ENCODE results near the gene PLOD2. TPM values are rescaled to one million over a fixed set of nuclear protein-coding genes. Genes with fewer than 3 reads are reported as not detected.

PLOD2 gene
- total RNA-seq, 4 donors from 2014 or later, result 4.4 to 11.6 (median 10.1) TPM

DNA sequence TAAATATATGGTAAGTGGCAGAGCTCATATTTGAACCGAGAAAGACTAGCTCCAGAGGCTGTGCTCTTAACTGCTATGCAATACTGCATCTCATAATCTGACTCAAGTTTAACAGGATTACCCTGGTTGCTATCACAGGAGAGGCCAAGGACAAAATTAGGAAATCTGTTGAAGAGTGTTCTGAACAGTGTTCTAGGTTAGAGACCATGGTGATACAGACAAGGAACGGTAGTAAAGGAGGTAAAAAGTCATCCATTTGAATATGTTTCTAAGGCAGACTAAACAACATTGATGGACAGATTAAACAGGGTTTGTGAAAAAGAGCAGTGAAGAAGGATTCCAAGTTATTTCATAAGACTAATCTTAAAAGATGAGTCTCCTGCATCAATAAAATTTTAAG, 22.1 kb downstream of the PLOD2 start:
- H3K4me3 ChIP-seq (ENCODE audit: low read depth, poor library complexity, severe bottlenecking), result no peak overlapping the region
- TF ChIP-seq POLR2A (IDR thresholded peaks at IDR 0.05) (no peak), CTCF (IDR thresholded peaks at IDR 0.05) (no peak)
- WGBS, 2 donors, result 90 to 92% methylated on average over 2 of the region's 2 CpGs
- intact Hi-C loops (cut with DNase I; ENCODE audit: low total_unique reads), result no loop called here
- DNase-seq (ENCODE audit: low spot score in 2 of 2), result no peak

- WGBS, 2 donors, result 89 to 95% methylated on average over 3 of the region's 3 CpGs
- intact Hi-C loops (cut with DNase I; ENCODE audit: low total_unique reads), result no loop called here
Measured at GRCh38 chr3:146136647-146137046, 24.3 kb downstream of the PLOD2 start.

DNA sequence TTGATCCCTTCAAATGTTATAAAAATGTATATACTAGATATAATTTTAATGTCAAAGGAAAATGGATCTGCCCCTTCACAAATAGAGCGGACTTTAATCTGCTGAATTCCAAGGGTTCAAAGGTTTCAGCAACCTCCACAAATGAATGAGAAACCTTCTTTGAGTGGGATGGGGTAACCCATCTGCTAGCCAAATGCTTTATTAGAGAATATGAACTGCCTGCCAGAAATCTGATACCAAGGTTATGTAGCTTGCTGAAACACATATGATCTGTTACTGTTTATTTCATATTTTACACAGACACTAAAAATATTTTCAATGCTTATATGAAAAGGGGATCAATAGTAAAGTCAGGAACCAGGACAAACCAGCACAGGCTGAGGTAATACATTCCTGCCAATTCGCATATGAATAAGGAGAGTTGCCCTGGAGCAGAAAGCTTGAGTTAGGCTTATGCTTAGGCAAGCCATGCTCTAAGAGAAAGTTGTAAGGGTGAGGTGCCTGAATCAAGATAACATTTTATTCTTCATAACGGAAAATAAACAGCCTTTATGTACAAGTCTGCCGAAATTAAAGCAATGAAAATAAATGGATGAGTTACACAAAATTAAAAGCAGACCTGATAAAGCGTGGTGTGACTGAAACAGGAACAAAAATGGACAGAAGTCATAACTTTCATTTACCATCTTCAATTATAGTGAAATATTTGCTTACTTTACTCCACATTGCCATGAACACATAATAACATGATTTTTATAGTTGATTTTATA, 26.5 kb downstream of the PLOD2 start:
- TF ChIP-seq POLR2A (IDR thresholded peaks at IDR 0.05) (no peak), CTCF (IDR thresholded peaks at IDR 0.05) (no peak)
- intact Hi-C loops (cut with DNase I; ENCODE audit: low total_unique reads), result no loop called here
- no peak overlapping the region for H3K4me3 ChIP-seq (ENCODE audit: low read depth, poor library complexity, severe bottlenecking)
- WGBS, 2 donors, result 39 to 46% methylated on average over 5 of the region's 5 CpGs
- no peak for DNase-seq (ENCODE audit: low spot score in 2 of 2)

More at GRCh38 chr3:146136647-146137046, 24.3 kb downstream of the PLOD2 start:
- DNase-seq (ENCODE audit: low spot score in 2 of 2), result no peak
- TF ChIP-seq CTCF (IDR thresholded peaks at IDR 0.05), result no peak
- H3K4me3 ChIP-seq (ENCODE audit: low read depth, poor library complexity, severe bottlenecking), result no peak overlapping the region

- TF ChIP-seq POLR2A (IDR thresholded peaks at IDR 0.05), result no peak
- no peak for TF ChIP-seq CTCF (IDR thresholded peaks at IDR 0.05)
- 87 to 88% methylated on average over 2 of the region's 2 CpGs for WGBS, 2 donors
- no peak for DNase-seq (ENCODE audit: low spot score in 2 of 2)
- no peak overlapping the region for H3K4me3 ChIP-seq (ENCODE audit: low read depth, poor library complexity, severe bottlenecking)
- intact Hi-C loops (cut with DNase I; ENCODE audit: low total_unique reads), result no loop called here
Measured at GRCh38 chr3:146133441-146133840, 27.5 kb downstream of the PLOD2 start.

- intact Hi-C loops (cut with DNase I; ENCODE audit: low total_unique reads), result no loop called here
- 73 to 85% methylated on average over 5 of the region's 5 CpGs for WGBS, 2 donors
- TF ChIP-seq CTCF (IDR thresholded peaks at IDR 0.05), result no peak
- TF ChIP-seq POLR2A (IDR thresholded peaks at IDR 0.05), result no peak
- H3K4me3 ChIP-seq (ENCODE audit: low read depth, poor library complexity, severe bottlenecking), result no peak overlapping the region
- DNase-seq (ENCODE audit: low spot score in 2 of 2), result no peak
Measured at GRCh38 chr3:146131616-146132410, 29.2 kb downstream of the PLOD2 start.
